ENCODE measurements around the gene RND3.

DNA sequence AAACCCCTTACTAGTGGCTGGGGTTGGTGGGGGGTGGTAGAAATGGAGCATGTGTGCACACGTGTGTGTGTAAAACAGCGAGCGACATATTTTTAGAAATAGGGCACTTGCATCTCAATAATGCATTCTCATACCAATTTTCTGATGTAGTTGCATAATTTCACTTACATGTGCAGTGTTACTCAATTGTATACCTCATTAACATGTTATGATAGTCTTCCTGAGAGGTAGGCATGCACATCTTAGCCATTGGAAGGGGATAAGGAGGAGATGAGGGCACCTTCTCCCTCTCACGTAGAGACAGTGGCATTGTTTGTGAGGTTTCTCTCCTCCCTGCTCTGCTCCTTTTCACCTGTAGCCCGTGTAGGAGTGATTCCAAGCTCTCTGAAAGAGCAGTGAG lies 44.6 kb upstream of the RND3 start:
- TF ChIP-seq, protein P1, sequence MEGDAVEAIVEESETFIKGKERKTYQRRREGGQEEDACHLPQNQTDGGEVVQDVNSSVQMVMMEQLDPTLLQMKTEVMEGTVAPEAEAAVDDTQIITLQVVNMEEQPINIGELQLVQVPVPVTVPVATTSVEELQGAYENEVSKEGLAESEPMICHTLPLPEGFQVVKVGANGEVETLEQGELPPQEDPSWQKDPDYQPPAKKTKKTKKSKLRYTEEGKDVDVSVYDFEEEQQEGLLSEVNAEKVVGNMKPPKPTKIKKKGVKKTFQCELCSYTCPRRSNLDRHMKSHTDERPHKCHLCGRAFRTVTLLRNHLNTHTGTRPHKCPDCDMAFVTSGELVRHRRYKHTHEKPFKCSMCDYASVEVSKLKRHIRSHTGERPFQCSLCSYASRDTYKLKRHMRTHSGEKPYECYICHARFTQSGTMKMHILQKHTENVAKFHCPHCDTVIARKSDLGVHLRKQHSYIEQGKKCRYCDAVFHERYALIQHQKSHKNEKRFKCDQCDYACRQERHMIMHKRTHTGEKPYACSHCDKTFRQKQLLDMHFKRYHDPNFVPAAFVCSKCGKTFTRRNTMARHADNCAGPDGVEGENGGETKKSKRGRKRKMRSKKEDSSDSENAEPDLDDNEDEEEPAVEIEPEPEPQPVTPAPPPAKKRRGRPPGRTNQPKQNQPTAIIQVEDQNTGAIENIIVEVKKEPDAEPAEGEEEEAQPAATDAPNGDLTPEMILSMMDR (IDR thresholded peaks at IDR 0.05): no peak
- no peak for TF ChIP-seq ZFX (IDR thresholded peaks at IDR 0.05; ENCODE audit: borderline replicate concordance)

Data from 22Rv1 (cell line).